Islet precursor cell (in vitro differentiated cells): ENCODE measurements around the gene IFNAR2.

Experiments used
- DNase-seq: peaks from one replicate; pipeline ENCODE4 v3.0.0-alpha.2; 2018

IFNAR2 gene

DNA sequence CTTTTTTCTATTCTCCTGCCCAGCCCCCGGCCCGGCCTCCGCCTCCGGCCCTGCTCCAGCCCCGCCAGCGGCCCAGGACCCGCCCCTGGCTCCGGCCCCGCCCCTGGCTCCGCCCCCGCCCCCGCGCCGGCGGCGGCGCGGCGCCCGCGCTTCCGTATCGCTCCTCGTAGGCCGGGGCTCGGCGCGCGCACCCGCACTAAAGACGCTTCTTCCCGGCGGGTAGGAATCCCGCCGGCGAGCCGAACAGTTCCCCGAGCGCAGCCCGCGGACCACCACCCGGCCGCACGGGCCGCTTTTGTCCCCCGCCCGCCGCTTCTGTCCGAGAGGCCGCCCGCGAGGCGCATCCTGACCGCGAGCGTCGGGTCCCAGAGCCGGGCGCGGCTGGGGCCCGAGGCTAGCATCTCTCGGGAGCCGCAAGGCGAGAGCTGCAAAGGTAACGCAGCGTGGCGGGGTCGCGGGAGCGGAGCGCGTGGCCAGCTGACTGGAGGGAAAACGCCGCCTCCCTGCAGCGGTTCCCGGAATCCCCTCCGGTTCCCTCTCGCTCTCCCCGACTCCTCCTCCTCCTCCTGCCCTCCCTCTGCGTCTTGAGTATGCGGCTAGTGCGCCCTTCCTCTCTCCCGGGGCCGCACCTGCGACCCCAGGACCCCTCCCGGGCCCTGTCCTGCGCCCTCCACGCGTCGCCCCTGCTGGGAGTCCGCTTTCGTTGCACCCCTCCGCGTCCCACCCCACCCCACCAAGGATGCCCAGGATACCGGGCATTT, at the start of gene IFNAR2:
Gene IFNAR2 (plus strand): TSS at position 155 of the 761 bp plus-strand sequence. CDS start 11,985 bp downstream, outside the sequence.
- peak; percentile 89 for DNase-seq

GRCh38 chr21:33185852-33186251, 43.9 kb upstream of the IFNAR2 start:
- no peak for DNase-seq

DNA sequence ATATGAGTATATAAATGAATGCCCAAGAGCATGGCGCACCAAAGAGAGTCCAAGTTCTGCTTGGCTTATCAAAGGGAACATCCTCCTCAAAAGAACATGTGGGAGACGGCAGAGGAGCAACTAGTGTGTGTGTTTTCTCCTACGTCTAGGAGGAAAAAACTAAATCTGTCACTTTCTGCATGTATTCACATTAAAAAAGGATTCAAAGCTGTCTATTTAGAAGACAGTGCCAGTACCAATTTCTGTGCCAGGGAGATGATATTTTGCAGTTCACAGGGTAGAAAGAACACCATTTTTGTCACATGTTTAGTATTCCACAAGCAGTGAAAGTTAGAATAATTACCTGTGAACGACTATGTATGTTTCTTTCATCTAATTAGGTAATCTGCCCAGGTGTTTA, 42.5 kb upstream of the IFNAR2 start:
- no peak for DNase-seq

- DNase-seq, result no peak
Measured at GRCh38 chr21:33189237-33189636, 40.5 kb upstream of the IFNAR2 start.

GRCh38 chr21:33189824-33190223, 39.9 kb upstream of the IFNAR2 start:
- DNase-seq, result no peak

- peak; percentile 87 for DNase-seq
Measured at GRCh38 chr21:33196941-33197374, 32.8 kb upstream of the IFNAR2 start.

DNA sequence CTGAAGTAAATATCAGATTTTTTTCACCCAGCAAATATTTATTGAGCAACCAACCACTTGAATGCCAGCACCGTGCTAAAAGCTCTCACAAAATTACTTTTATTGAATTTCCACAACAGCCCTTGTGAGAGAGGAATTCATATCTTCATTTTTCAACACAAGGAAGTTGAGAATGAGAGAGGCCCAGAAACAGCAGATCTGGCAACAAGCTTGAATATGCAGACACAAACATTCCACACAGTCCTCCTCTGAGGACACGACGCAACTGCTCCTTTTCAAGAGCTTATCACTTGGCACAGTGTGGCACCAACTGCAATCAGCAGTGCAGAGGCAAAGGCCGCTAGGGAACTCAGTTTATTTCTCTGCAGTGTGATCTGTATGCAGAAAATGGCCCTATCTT, 32.2 kb upstream of the IFNAR2 start:
- DNase-seq, result no peak

GRCh38 chr21:33198346-33199099, 31.2 kb upstream of the IFNAR2 start:
- DNase-seq, result no peak

DNA sequence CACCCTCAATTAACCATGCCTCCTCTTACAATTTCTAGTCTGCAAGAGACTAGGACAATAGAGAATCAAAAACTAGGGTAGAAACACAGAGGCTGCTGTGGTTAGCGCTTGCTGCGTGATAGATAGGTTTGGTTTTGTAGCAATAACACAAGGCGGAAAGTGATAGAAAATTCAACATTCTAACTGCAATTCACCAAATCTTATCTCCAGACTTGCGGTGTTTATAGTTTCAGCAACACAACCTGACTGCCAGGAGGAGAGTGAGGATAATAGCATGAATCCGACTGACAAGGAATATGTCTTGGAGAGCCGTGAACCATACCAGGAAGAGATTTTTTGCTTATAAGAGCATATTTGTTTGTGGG, 30.7 kb upstream of the IFNAR2 start:
- no peak for DNase-seq

DNA sequence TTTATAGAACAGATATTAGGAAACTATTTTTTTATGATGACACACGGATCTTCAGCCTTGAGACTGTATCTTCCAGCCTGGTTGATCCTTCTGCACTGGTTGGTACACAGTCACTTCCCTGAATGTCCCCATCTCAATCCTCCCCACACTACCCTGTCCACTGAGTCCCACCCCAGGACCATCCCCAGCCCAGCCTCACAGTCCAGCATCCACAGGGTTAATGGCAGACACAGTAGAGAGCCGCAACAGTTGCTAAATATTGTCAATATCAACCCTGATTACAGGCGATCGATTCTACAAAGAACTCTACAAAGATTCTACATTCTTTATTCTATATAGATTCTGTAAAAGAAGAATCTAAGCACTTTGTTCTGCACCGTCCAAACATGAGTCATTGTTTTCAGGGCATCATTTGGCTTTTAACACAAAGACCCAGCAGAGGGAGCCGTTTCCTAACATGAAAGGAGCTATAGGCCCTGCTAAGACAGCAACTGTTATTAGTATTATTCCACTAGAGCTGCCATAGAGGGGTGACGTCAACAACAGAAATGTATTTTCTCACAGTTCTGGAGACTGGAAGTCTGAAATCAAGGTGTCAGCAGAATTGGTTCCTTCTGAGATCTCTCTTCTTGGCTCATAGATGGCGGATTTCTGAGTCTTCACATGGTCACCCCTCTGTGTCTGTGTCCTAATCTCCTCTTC, 30.1 kb upstream of the IFNAR2 start:
- DNase-seq, result peak; percentile 84

- no peak for DNase-seq
Measured at GRCh38 chr21:33201956-33202355, 27.8 kb upstream of the IFNAR2 start.

DNA sequence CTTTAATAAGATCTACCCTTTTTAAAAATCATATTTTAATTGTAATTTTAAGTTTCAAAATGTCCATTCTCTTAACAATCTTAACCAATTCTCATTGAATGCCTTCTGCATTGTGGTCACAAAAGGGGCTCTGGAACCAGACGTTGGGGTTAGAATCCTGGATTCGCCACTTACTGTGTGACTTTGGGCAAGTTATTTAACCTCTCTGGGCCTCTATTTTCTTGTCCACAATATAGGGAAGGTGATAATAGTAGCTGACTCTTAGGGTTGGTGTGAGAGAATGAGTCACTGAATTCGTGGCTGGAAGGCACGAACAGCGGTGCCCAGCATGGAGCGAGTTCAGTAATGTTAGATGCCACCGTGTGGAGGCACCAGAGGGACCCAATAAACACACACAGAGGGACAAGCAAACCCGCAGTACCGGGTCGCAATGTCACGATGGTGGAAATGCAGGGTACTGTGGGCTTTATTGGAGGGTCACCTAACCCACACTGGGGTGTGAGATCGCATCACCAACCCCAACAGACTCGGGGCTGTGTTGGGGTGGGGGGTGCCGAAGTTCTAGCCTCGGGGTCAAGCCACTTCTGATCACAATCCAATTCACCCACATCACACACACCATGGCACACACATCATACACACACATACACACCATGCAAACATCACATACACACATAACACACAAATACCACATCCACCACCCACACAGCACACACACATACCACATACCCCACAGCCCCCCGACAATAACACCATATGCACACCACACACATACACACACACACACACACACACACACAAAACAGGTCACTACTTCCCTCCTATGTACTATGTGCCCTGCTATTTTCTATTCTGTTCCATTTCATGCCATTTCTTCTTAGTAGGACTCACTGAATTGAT, 27.0 kb upstream of the IFNAR2 start:
- no peak for DNase-seq

- DNase-seq, result no peak
Measured at GRCh38 chr21:33203371-33203724, 26.4 kb upstream of the IFNAR2 start.

DNA sequence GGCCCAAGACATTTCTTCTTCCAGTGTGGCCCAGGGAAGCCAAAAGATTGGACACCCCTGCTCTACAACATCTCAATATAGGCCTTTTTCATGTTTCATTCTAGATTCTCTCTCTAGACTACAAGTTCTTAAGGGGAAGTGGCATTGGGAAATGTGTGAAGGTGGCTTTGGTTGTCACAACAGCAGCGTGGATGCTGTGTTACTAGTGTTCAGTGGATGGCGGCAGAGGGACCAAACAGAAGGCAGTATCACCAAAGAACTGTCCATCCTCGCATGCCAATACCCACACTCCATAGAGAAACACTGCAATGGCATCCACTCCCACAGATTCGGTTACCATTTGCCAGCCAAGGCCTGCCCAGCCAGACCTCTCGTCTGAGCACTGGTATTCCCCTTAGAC, 24.3 kb upstream of the IFNAR2 start:
- no peak for DNase-seq

- DNase-seq, result no peak
Measured at GRCh38 chr21:33206771-33207281, 22.9 kb upstream of the IFNAR2 start.

GRCh38 chr21:33207449-33208149, 22.1 kb upstream of the IFNAR2 start:
- no peak for DNase-seq

DNA sequence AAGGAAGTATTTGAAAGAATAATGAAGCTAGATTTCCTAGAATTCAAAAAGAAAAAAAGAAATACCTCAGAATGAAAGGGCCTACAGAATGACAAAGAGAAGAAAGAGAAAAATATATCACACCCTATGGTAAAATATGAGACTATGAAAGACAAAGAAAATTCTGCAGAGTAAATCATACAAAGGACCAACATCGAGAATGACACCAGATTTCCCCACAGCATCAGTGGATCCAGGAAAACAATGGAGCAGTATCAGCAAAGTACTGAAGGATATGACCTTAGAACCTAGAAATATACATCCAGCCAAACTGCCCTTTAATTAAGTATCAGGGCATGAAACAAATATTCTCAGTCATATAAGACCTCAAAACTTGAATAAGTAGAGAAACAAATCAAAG, 21.2 kb upstream of the IFNAR2 start:
- no peak for DNase-seq

DNA sequence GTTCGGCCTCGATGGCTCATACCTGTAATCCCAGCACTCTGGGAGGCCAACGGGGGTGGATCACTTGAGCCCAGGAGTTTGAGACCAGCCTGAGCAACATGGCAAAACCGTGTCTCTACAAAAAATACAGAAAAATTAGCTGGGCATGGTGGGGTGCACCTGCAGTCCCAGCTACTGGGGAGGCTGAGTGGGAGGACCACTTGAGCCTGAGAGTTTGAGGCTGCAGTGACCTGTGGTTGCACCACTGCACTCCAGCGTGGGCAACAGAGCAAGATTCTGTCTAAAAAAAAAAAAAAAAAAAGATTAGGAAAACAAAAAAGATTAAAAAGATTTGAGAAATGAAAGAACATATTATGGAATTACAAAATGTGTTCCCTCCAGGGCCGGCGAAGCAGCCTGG, 18.4 kb upstream of the IFNAR2 start:
- DNase-seq, result no peak

DNA sequence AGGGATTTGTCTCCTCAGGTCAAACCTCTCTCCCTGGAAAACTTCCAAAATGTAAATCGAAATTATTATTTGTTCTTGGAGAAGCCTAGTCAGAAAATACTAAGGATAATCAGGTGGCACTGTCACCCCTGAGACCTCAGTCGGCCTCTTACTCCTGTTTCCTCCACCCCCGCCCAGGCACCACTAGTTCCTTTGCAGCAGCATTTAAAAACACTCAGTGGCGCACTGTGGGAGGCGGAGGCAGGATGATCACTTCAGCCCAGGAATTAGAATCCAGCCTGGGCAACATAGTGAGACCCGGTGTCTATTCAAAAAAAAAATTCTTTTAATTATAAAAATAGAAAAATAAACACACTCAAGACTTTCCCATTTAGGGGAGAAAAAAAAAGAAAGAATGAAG, 18.0 kb upstream of the IFNAR2 start:
- DNase-seq, result no peak

DNA sequence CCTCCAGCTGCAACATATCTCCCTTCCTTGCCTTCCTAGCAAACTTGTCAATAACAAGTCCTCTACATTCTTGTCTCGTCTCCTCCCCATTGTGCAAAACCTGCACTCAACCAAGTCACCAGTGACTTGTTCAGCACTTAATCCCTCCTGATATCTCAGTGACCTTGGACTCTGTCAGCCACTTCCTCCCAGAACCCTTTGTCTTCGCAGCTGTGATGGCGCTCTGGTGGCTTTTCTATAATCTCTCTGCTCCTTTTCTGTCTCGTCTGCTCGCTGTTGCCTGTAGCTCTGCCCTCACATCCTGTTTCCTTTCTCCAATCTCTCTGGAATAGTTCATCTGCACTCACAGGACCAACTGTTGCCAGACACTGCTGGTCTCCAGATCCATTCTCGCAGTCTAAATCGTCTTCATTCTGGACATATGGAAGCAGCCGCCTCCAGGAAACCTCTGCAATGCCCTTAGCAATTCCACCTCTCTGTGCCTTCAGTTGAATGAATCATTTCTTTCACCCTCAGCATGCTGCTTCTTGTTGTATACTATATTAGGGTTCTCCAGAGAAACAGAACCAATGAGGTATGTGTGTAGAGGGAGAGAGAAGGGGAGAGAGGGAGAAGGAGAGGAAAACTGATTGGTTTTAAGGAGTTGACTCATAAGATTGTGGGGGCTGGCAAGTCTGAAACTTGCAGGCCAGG, 17.4 kb upstream of the IFNAR2 start:
- peak; percentile 70 for DNase-seq

- DNase-seq, result no peak
Measured at GRCh38 chr21:33214056-33214455, 15.7 kb upstream of the IFNAR2 start.
